ENCODE results near the gene ARTN.
A peak's percentile ranks its signal among the peaks of the same experiment; 100 is the strongest.

Gene ARTN

GRCh38 chr1:43947874-43948437 lies 14.4 kb downstream of the ARTN start:
- no peak for DNase-seq (ENCODE audit: low spot score)

GRCh38 chr1:43949678-43950077 lies 16.1 kb downstream of the ARTN start:
- no peak for DNase-seq (ENCODE audit: low spot score)

- DNase-seq (ENCODE audit: low spot score), result no peak
Measured at GRCh38 chr1:43951021-43951985, 17.7 kb downstream of the ARTN start.

GRCh38 chr1:43952731-43953346 lies 19.2 kb downstream of the ARTN start:
- no peak for DNase-seq (ENCODE audit: low spot score)

DNA sequence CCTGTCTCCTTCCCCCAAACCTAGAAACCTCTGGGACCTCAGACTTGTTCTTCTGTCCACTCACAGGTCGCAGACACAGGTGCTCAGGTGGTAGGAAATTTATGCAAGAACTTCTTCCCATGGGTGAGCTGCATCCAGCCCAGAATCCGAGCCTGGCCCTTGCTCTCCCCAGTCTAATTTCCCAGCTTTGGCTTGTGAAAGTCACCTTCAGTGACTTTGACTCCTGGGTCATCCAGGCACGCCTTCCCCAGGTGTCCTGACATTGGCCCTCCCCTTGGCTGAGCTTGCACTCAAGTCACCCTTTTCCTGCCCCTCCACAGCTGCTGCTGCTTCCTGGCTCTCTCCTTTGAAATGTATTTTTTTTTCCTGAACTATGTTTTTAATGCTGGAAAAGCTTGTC lies 19.8 kb downstream of the ARTN start:
- DNase-seq (ENCODE audit: low spot score), result no peak

GRCh38 chr1:43954036-43954435 lies 20.4 kb downstream of the ARTN start:
- no peak for DNase-seq (ENCODE audit: low spot score)

DNA sequence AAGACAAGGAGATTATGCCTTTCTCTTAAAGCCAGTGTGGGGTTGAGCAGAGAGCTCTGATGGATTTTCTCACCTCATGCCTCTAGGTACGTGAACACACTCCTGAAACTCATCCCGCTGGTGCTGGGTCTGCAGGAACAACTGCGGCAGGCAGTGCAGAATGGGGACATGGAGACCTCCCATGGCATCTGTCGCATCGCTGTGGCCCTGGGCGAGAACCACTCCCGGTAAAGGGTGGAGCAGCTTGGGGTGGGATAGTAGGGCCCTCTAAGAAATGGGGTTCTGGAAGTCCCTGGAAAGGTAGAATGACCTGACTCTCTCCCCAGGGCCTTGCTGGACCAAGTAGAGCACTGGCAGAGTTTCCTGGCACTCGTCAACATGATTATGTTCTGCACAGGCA lies 22.6 kb downstream of the ARTN start:
- DNase-seq (ENCODE audit: low spot score), result no peak

DNA sequence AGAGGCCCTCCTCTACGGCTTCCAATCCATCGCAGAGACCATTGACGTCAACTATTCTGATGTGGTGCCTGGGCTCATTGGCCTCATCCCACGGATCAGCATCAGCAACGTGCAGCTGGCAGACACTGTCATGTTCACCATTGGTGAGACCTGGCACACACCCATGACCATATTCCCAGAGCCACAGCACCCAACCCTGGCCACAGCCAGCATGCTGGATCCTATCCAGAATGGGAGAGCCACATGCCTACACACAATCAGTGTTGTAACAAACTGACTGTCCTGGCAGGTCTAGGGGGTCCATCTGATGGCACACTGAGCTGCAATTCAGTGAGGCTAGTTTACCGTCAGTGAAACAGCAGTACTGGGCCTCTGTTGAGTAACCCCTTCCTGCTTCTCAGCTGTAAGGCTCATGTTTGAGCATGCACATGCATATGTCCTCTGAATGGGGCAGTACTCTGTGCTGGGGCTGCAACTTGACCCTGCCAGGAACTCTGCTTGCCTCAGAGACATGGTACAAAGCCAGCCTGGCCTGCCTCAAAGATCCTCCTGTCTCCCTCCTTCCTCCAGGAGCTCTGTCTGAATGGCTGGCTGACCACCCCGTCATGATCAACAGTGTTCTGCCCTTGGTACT lies 23.9 kb downstream of the ARTN start:
- DNase-seq (ENCODE audit: low spot score), result no peak

DNA sequence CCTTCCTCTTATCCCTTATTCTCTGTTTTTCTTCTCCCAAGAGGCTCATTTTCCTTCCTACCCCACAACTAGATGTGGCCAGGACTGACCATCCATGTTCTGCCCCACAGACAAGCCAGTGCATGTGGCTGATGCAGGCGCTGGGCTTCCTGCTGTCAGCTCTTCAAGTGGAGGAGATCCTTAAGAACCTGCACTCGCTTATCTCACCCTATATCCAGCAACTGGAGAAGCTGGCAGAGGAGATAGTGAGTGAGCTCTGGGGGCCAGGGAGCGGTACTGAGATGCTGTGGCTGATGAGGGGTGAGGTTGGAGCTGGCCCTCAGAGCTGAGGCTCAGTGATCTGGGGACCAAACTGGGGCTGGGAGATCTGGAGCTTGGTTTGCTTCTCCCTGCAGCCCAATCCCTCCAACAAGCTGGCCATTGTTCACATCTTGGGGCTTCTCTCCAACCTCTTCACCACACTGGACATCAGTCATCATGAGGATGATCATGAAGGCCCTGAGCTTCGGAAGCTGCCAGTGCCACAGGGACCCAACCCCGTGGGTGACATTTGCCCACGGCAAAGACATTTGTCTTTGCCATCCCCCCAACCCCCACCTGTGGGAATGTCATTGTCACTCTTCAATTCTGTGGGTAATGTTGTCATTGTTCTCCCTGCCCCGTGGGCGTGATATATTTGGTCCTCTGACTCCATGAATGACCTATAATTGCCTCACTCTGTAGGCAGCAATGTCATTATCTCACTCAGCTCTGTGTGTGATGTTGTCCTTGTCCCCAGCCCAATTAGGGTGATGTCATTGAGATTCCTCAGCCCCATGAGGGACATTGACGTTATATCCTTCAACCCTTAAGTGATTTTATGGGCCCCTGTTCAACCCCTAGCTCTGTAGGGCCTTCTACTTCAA lies 25.0 kb downstream of the ARTN start:
- no peak for DNase-seq (ENCODE audit: low spot score)

- DNase-seq (ENCODE audit: low spot score), result no peak
Measured at GRCh38 chr1:43960798-43961197, 27.2 kb downstream of the ARTN start.

- no peak for DNase-seq (ENCODE audit: low spot score)
Measured at GRCh38 chr1:43961692-43962091, 28.1 kb downstream of the ARTN start.

- DNase-seq (ENCODE audit: low spot score), result no peak
Measured at GRCh38 chr1:43962324-43962723, 28.7 kb downstream of the ARTN start.

GRCh38 chr1:43963006-43963405 lies 29.4 kb downstream of the ARTN start:
- DNase-seq (ENCODE audit: low spot score), result no peak

DNA sequence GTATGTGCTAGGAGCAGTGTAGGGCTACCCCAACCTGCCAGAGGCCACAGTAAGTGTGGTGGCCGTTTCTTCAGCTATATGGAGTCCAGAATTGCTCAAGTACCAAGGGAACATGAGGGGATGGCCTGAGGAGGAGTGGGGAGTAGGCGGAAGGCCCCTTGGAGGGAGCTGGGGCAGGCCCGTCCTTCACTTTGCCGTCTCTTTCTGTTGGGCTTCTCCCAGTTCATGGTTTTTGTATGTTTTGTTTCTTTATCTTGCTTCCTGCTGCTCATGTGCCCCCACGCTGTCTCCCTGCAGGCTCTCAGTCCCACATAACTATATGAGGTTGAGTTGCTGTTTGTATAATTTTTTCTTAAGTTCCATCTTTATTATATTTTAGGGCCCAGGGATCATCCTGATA lies 30.3 kb downstream of the ARTN start:
- DNase-seq (ENCODE audit: low spot score), result no peak

DNA sequence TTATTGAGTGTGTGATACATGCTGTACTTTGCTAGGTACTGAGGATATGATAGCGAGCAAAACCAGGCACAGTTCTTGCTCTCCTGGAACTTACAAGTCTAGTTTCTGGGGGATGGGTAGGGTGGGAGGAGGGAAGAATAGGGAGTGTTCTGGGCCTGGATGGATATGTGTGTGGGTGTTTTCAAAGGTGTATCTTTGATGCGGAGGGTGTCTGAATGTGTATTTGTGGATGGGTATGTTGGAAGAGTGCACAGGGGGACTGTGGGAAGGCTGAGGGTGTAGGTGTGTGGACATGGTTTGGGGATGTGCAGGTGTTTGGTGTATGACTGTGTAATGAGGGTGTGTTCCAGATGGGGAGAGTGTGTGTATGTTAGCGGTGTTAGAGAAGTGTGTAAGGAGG lies 31.7 kb downstream of the ARTN start:
- DNase-seq (ENCODE audit: low spot score), result no peak

DNA sequence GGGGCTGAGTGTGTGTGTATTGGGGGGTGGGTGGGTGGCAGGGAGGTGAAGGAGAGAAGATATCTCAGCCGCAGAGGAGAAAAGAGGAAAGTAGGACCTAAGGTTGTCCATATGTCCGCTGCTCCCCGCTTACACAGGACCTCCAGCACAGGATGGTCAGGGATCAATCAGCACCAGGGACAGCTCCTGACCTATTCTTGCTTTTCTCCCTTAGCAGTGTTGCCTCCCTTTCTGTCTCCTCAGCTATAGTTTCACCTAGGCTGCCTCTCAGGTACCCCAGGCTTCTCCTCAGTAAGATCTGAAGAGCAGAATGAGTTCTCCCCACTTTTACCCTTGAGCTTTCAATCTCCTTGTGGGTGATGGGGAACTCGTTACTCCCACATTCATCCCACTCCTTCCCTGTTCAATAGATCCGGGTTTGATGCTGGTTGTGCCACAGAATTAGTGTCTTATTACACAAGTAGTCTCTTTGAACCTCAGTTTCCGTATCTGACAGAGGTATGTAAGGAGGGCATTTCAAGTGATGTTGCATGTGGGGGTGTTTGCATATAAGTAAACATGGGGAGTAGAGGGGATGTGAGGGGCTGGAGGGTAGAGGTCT lies 34.8 kb downstream of the ARTN start:
- peak; percentile 34 for DNase-seq (ENCODE audit: low spot score)

DNA sequence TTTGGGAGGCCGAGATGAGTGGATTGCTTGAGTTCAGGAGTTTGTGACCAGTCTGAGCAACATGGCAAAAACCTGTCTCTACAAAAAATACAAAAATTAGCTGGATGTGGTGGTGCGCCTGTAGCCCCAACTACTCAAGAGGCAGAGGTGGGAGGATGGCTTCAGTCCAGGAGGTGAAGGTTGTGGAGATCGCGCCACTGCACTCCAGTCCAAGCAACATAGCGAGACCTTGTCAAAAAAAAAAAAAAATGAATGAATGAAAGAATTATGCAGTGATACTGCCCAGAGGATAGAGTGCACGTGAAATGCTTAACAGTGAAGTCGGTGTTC lies 35.8 kb downstream of the ARTN start:
- no peak for DNase-seq (ENCODE audit: low spot score)

GRCh38 chr1:43969746-43970466 lies 36.3 kb downstream of the ARTN start, which contains the start of gene DPH2:
Gene DPH2, plus strand, starts transcription at chr1:43970010. Its CDS starts 166 bp downstream, at chr1:43970176.
- peak; percentile 99 for DNase-seq (ENCODE audit: low spot score)

GRCh38 chr1:43970502-43970901 lies 36.9 kb downstream of the ARTN start:
- no peak for DNase-seq (ENCODE audit: low spot score)

- DNase-seq (ENCODE audit: low spot score), result no peak
Measured at GRCh38 chr1:43970911-43971310, 37.3 kb downstream of the ARTN start.
